Fibroblast of gingiva (primary cell): ENCODE data around the gene CCDC93.
A peak's percentile ranks its signal among the peaks of the same experiment; 100 is the strongest.

Source experiments
- DNase-seq: peaks from one replicate; pipeline ENCODE4 v3.0.0-alpha.2; 2011; ENCODE audit warnings: low read depth

Gene CCDC93

GRCh38 chr2:117985092-117985491, 28.8 kb downstream of the CCDC93 start:
- no peak for DNase-seq

GRCh38 chr2:117984208-117984607, 29.7 kb downstream of the CCDC93 start:
- DNase-seq: no peak

GRCh38 chr2:117983040-117983439, 30.8 kb downstream of the CCDC93 start:
- no peak for DNase-seq

GRCh38 chr2:117982376-117983033, 31.4 kb downstream of the CCDC93 start:
- DNase-seq: no peak

- no peak for DNase-seq
These were observed 32.1 kb downstream of the CCDC93 start for GRCh38 chr2:117981810-117982209.

GRCh38 chr2:117980783-117981676, 32.8 kb downstream of the CCDC93 start:
- peak; percentile 85 for DNase-seq

- DNase-seq: peak; percentile 17
These were observed 33.8 kb downstream of the CCDC93 start for GRCh38 chr2:117979911-117980701.

- DNase-seq: no peak
These were observed 36.2 kb downstream of the CCDC93 start for GRCh38 chr2:117977696-117978095.

GRCh38 chr2:117976581-117976980, 37.3 kb downstream of the CCDC93 start:
- no peak for DNase-seq

- DNase-seq: no peak
These were observed 40.3 kb downstream of the CCDC93 start for GRCh38 chr2:117973498-117974082.

- no peak for DNase-seq
These were observed 41.3 kb downstream of the CCDC93 start for GRCh38 chr2:117972476-117973123.

GRCh38 chr2:117968722-117969121, 45.1 kb downstream of the CCDC93 start:
- no peak for DNase-seq

- peak; percentile 29 for DNase-seq
These were observed 45.7 kb downstream of the CCDC93 start for GRCh38 chr2:117967977-117968718.

- DNase-seq: no peak
These were observed 50.4 kb downstream of the CCDC93 start for GRCh38 chr2:117963446-117963845.

GRCh38 chr2:117961201-117961600, 52.7 kb downstream of the CCDC93 start:
- no peak for DNase-seq

- DNase-seq: no peak
These were observed 53.6 kb downstream of the CCDC93 start for GRCh38 chr2:117960231-117960630.

GRCh38 chr2:117958186-117958585, 55.7 kb downstream of the CCDC93 start:
- peak; percentile 92 for DNase-seq

GRCh38 chr2:117957616-117958015, 56.3 kb downstream of the CCDC93 start:
- DNase-seq: no peak

- DNase-seq: no peak
These were observed 57.7 kb downstream of the CCDC93 start for GRCh38 chr2:117956036-117956796.

GRCh38 chr2:117953231-117953630, 60.6 kb downstream of the CCDC93 start:
- no peak for DNase-seq
